DOHH2 (cell line): ENCODE measurements around the gene FAM124A.

Source experiments
- H3F3A ChIP-seq: fragments of 200-600 bp; sonication (generic), shearing (Covaris generic); 2 replicates; pipeline ENCODE4 v1.6.0; 2016; ENCODE audit warnings: antibody characterized with exemption, mild to moderate bottlenecking; ENCODE audit not compliant: control insufficient read depth, insufficient read depth
- H3K27ac ChIP-seq: fragments of 200-600 bp; sonication (generic); 2 replicates; pipeline ENCODE4 v1.5.1; 2014; ENCODE audit warnings: low read depth, mild to moderate bottlenecking, low read length, moderate library complexity
- H3K27me3 ChIP-seq: fragments of 200-600 bp; sonication (generic); 2 replicates; pipeline ENCODE4 v1.6.1; 2014; ENCODE audit warnings: mild to moderate bottlenecking, low read length, mixed read lengths; ENCODE audit not compliant: control insufficient read depth
- H3K36me3 ChIP-seq: fragments of 200-600 bp; sonication (generic); 2 replicates; pipeline ENCODE4 v1.6.1; 2014; ENCODE audit warnings: mild to moderate bottlenecking, low read length, moderate library complexity, mixed read lengths; ENCODE audit not compliant: control insufficient read depth
- H3K4me1 ChIP-seq: fragments of 200-600 bp; sonication (generic); 2 replicates; pipeline ENCODE4 v1.6.1; 2014; ENCODE audit warnings: mild to moderate bottlenecking, low read length, mixed read lengths; ENCODE audit not compliant: control insufficient read depth
- H3K4me2 ChIP-seq: fragments of 200-600 bp; sonication (generic); 2 replicates; pipeline ENCODE4 v1.6.0; 2014; ENCODE audit warnings: mild to moderate bottlenecking, low read length, moderate library complexity
- H3K4me3 ChIP-seq: fragments of 200-600 bp; sonication (generic); 2 replicates; pipeline ENCODE4 v1.5.1; 2014; ENCODE audit warnings: mild to moderate bottlenecking, low read length, mixed read lengths
- H3K79me2 ChIP-seq: fragments of 200-600 bp; sonication (generic); 2 replicates; pipeline ENCODE4 v1.6.1; 2014; ENCODE audit warnings: mild to moderate bottlenecking, low read length, mixed read lengths; ENCODE audit not compliant: control insufficient read depth
- H3K9me2 ChIP-seq: fragments of 200-600 bp; sonication (generic); replicated peaks from 2 replicates; pipeline ENCODE4 v1.6.1; 2014; ENCODE audit warnings: mild to moderate bottlenecking, low read length, mixed read lengths; ENCODE audit not compliant: control insufficient read depth
- H3K9me3 ChIP-seq: fragments of 200-600 bp; sonication (generic); 2 replicates; pipeline ENCODE4 v1.6.1; 2014; ENCODE audit warnings: antibody characterized with exemption, low read length, mixed read lengths; ENCODE audit not compliant: control insufficient read depth, insufficient read depth
- H4K20me1 ChIP-seq: fragments of 200-600 bp; sonication (generic); 2 replicates; pipeline ENCODE4 v1.6.0; 2014; ENCODE audit warnings: low read depth, mild to moderate bottlenecking, antibody characterized with exemption, low read length, moderate library complexity; ENCODE audit not compliant: control insufficient read depth, insufficient read depth
- EZH2phosphoT487 ChIP-seq: fragments of 200-600 bp; sonication (generic); IDR thresholded peaks from 2 replicates; pipeline ENCODE4 v1.6.1; 2017; ENCODE audit warnings: borderline replicate concordance, mild to moderate bottlenecking, antibody characterized with exemption, low read length, moderate library complexity, mixed read lengths
- TF ChIP-seq, protein P1 (sequence below): fragments of 200-600 bp; sonication (generic); IDR thresholded peaks from one replicate; pipeline ENCODE4 v1.5.1; 2014; ENCODE audit warnings: antibody characterized with exemption, mild to moderate bottlenecking, low read depth, low read length; ENCODE audit not compliant: poor library complexity, severe bottlenecking

The FAM124A gene

DNA sequence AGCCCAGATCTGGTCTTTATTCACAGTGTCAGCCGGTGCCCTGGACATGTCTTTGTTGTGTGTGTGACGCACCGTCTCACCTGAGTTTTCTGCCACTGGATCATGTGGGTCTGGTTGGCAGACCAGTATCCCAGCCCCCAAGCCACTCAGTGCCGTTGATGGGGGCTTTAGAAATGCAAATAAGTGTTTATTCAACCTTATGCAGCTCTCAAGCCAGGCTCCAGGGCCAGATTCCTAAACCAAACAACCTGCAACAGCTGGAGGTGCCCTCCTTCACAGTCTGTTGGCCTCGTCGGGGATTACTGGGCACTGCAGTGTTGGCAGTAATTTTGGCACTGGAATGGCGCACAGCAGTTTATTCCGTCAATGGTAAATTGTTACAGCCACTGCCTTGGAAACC is 21.6 kb downstream of the FAM124A start:
- no peak overlapping the region for H3K4me3 ChIP-seq
- H3K27me3 ChIP-seq = no peaks in the 10 kb centered on the region
- H3K9me2 ChIP-seq = no peaks in the 10 kb centered on the region
- H4K20me1 ChIP-seq = no peaks in the 10 kb centered on the region
- H3K36me3 ChIP-seq = no peaks in the 10 kb centered on the region
- no peaks in the 10 kb centered on the region for H3K79me2 ChIP-seq
- no peak overlapping the region for H3K4me2 ChIP-seq
- no peaks in the 10 kb centered on the region for H3F3A ChIP-seq
- TF ChIP-seq EZH2phosphoT487 = no peak
- TF ChIP-seq, protein P1, sequence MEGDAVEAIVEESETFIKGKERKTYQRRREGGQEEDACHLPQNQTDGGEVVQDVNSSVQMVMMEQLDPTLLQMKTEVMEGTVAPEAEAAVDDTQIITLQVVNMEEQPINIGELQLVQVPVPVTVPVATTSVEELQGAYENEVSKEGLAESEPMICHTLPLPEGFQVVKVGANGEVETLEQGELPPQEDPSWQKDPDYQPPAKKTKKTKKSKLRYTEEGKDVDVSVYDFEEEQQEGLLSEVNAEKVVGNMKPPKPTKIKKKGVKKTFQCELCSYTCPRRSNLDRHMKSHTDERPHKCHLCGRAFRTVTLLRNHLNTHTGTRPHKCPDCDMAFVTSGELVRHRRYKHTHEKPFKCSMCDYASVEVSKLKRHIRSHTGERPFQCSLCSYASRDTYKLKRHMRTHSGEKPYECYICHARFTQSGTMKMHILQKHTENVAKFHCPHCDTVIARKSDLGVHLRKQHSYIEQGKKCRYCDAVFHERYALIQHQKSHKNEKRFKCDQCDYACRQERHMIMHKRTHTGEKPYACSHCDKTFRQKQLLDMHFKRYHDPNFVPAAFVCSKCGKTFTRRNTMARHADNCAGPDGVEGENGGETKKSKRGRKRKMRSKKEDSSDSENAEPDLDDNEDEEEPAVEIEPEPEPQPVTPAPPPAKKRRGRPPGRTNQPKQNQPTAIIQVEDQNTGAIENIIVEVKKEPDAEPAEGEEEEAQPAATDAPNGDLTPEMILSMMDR = no peak
- H3K9me3 ChIP-seq = no peaks in the 10 kb centered on the region
- H3K4me1 ChIP-seq = no peaks in the 10 kb centered on the region
- no peak overlapping the region for H3K27ac ChIP-seq

DNA sequence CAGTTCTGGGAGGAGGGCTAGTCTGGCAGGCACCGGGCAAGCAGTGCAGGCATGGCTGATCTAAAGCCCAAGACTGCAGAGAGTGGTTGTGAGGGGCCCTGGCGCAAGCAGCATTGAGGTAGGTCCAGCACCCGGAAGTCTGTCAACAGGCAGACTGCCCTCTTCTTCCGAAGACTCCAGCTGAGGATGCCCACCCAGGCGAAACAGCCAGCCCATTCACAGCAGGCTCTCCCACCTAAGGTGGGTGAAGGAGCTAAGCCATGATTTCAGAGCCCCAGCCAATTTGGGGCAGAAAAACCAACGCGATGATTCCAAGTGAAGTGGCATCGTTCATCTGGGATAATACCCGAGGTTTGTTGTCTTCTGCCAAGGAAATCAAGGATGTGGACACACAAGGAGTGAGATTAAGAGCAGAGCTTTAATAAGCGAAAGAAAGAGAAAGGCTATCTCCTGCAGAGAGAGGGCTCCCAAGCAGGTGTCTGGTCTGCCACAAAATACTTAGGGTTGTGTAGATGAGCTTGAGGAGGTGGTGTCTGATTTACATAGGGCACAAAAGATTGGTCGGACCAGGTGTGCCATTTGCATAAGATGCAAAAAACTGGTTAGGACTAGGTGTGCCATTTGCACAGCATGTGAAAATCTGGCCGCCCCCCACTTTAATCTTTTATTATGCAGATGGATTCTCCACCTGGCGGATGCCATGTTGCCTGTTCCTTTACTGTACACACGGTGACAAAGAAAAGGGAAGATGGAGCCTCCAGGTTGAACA is 22.6 kb downstream of the FAM124A start:
- Histone ChIP-seq H3K27ac (no peak overlapping the region), H3K4me1 (no peaks in the 10 kb centered on the region), H3K4me2 (no peak overlapping the region), H3F3A (no peaks in the 10 kb centered on the region), H4K20me1 (no peaks in the 10 kb centered on the region), H3K9me2 (no peaks in the 10 kb centered on the region), H3K27me3 (no peaks in the 10 kb centered on the region), H3K36me3 (no peaks in the 10 kb centered on the region), H3K9me3 (no peaks in the 10 kb centered on the region), H3K4me3 (no peak overlapping the region), H3K79me2 (no peaks in the 10 kb centered on the region)
- no peak for TF ChIP-seq EZH2phosphoT487
- TF ChIP-seq, protein P1 = no peak

DNA sequence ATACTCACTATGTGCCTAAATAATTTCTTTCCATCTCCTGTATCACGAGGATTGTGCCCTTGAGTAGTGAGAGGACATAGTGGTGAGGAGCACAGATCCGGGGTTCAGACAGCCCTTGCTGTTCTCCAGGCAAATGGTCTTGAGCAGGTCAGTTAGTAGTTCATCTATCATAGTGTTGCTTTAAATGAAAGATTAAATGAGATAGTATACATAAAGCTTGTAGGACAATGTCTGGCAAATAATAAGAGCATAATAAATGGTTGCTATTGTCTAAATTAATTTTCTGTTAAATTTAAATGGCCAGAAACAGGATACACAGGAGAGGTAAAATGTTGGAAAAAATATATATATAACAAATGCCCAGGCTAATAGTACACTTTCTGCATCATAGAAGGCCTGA is 23.4 kb downstream of the FAM124A start:
- Histone ChIP-seq H3F3A (no peaks in the 10 kb centered on the region), H3K36me3 (no peaks in the 10 kb centered on the region), H3K27me3 (no peaks in the 10 kb centered on the region), H3K27ac (no peak overlapping the region), H3K9me2 (no peaks in the 10 kb centered on the region), H3K4me3 (no peak overlapping the region), H3K79me2 (no peaks in the 10 kb centered on the region), H4K20me1 (no peaks in the 10 kb centered on the region), H3K9me3 (no peaks in the 10 kb centered on the region), H3K4me1 (no peaks in the 10 kb centered on the region), H3K4me2 (no peak overlapping the region)
- no peak for TF ChIP-seq EZH2phosphoT487
- TF ChIP-seq, protein P1 = no peak
